HCT116 (cell line): Measurements from ENCODE around the gene APPL1. TPM values are rescaled to one million over a fixed set of nuclear protein-coding genes. Genes with fewer than 3 reads are reported as not detected.

ENCODE experiments used
- ATAC-seq: fragments of 200-7000 bp; cut with Tn5 transposase; 2 replicates; pipeline ENCODE4 v1.9.1; 2020; ENCODE audit warnings: mild to moderate bottlenecking, moderate library complexity
- BruUV-seq: library from RNA; stranded (reverse); fragments of 400-500 nt; replicated peaks from 2 replicates; lab custom pipeline; 2021; lab: Mats Ljungman, UMichigan
- CTCF ChIA-PET: fragments of 300-600 bp; sonication (Branson Sonifier 250); formaldehyde crosslinking; loops from one replicate; lab custom pipeline; 2021; ENCODE audit warnings: antibody characterized with exemption; lab: Charles Lee
- POLR2A ChIA-PET: fragments of 300-600, 350-600 bp; sonication (Branson Sonifier 250); formaldehyde crosslinking; loops from one replicate; lab custom pipeline; 2021; ENCODE audit warnings: antibody characterized with exemption; lab: Charles Lee
- RAD21 ChIA-PET, 2 experiments: fragments of 300-600 bp; sonication (Branson Sonifier 250); formaldehyde crosslinking; loops; one replicate each; lab custom pipeline; 2023; ENCODE audit warnings: low total read pairs in 2 of 2; ENCODE audit not compliant: uncharacterized antibody in 2 of 2, unreplicated experiment in 2 of 2, low non-redundant PET in 1 of 2; lab: Charles Lee
- DNase-seq: peaks from one replicate; pipeline ENCODE4 v3.0.0-alpha.2; 2010; ENCODE audit warnings: low read depth, low spot score
- H2AFZ ChIP-seq: fragments of 200-600 bp; shearing (Covaris generic), sonication (generic); 2 replicates; pipeline ENCODE4 v1.6.1; 2017; ENCODE audit warnings: low read depth, mixed run types, mixed read lengths, antibody characterized with exemption, low read length; ENCODE audit not compliant: poor library complexity, severe bottlenecking
- H3K27ac ChIP-seq: 2 replicates; pipeline ENCODE4 v1.5.1; 2012; ENCODE audit warnings: low read depth, low read length
- H3K27me3 ChIP-seq: fragments of 200-600 bp; sonication (generic); 2 replicates; pipeline ENCODE4 v1.6.1; 2016; ENCODE audit warnings: mixed run types, low read length, mixed read lengths; ENCODE audit not compliant: insufficient read depth
- H3K36me3 ChIP-seq, 2 experiments: fragments of 200-500 bp in 1 of 2; fragments of 200-600 bp in 1 of 2; sonication (Bioruptor generic) in 1 of 2; sonication (generic) in 1 of 2; 2 replicates each; pipeline versions ENCODE4 v1.5.1 to v1.6.1; 2014 to 2016; ENCODE audit warnings: low read length in 2 of 2, inconsistent platforms in 1 of 2, mixed read lengths in 1 of 2, mixed run types in 1 of 2; ENCODE audit not compliant: insufficient read depth in 2 of 2, control insufficient read depth in 1 of 2
- H3K4me1 ChIP-seq, 2 experiments: fragments of 200-600 bp in 1 of 2; sonication (generic) in 1 of 2; 2 replicates each; pipeline versions ENCODE4 v1.5.1 to v1.6.1; 2012 to 2017; ENCODE audit warnings: low read length in 2 of 2, inconsistent platforms in 1 of 2, mild to moderate bottlenecking in 1 of 2, mixed read lengths in 1 of 2, mixed run types in 1 of 2, moderate library complexity in 1 of 2; ENCODE audit not compliant: insufficient read depth in 2 of 2, control insufficient read depth in 1 of 2
- H3K4me2 ChIP-seq: fragments of 200-600 bp; sonication (generic); 2 replicates; pipeline ENCODE4 v1.6.1; 2017; ENCODE audit warnings: mixed run types, low read length, mixed read lengths
- H3K4me3 ChIP-seq, 2 experiments: fragments of 200-600 bp in 1 of 2; sonication (generic) in 1 of 2; replicated peaks in 1 of 2; 2 replicates each; pipeline ENCODE4 v1.5.1; 2011 to 2016; ENCODE audit warnings: low read length in 2 of 2, control low read depth in 1 of 2, low read depth in 1 of 2, mild to moderate bottlenecking in 1 of 2, mixed read lengths in 1 of 2, mixed run types in 1 of 2
- H3K79me2 ChIP-seq: fragments of 200-600 bp; sonication (generic); 2 replicates; pipeline ENCODE4 v1.6.1; 2017; ENCODE audit warnings: mild to moderate bottlenecking, mixed run types, low read length, moderate library complexity, mixed read lengths; ENCODE audit not compliant: insufficient read depth
- H3K9ac ChIP-seq: fragments of 200-600 bp; sonication (generic); 2 replicates; pipeline ENCODE4 v1.6.1; 2016; ENCODE audit warnings: low read length, mixed read lengths
- H3K9me2 ChIP-seq: fragments of 200-600 bp; sonication (generic), shearing (Covaris generic); 2 replicates; pipeline ENCODE4 v1.6.1; 2017; ENCODE audit warnings: mixed run types, mild to moderate bottlenecking, moderate library complexity; ENCODE audit not compliant: insufficient read depth
- H3K9me3 ChIP-seq, 2 experiments: fragments of 200-500 bp in 1 of 2; fragments of 200-600 bp in 1 of 2; sonication (Bioruptor generic) in 1 of 2; sonication (generic) in 1 of 2; 2 replicates each; pipeline ENCODE4 v1.6.1; 2014 to 2017; ENCODE audit warnings: low read length in 2 of 2, mixed read lengths in 2 of 2, inconsistent platforms in 1 of 2, low read depth in 1 of 2, mild to moderate bottlenecking in 1 of 2, mixed run types in 1 of 2, moderate library complexity in 1 of 2; ENCODE audit not compliant: control insufficient read depth in 1 of 2, insufficient read depth in 1 of 2
- H4K20me1 ChIP-seq: fragments of 200-600 bp; sonication (generic), shearing (Covaris generic); 2 replicates; pipeline ENCODE4 v1.6.1; 2017; ENCODE audit warnings: mixed run types, mild to moderate bottlenecking, moderate library complexity; ENCODE audit not compliant: insufficient read depth
- CBX3 ChIP-seq: IDR thresholded peaks from 2 replicates; pipeline ENCODE4 v1.6.1; 2012; ENCODE audit warnings: low read depth
- CTCF ChIP-seq, 3 experiments: fragments of 200-600 bp in 1 of 3; sonication (generic) in 1 of 3; IDR thresholded peaks in 2 of 3; conservative IDR thresholded peaks in 1 of 3; 2 replicates each; pipeline ENCODE4 v1.5.1; 2012 to 2017; ENCODE audit warnings: low read depth in 2 of 3, low read length in 2 of 3, antibody characterized with exemption in 1 of 3, borderline replicate concordance in 1 of 3, control low read depth in 1 of 3, mild to moderate bottlenecking in 1 of 3, mixed read lengths in 1 of 3, mixed run types in 1 of 3, moderate library complexity in 1 of 3; ENCODE audit not compliant: insufficient read depth in 1 of 3
- EGR1 ChIP-seq: IDR thresholded peaks from 2 replicates; pipeline ENCODE4 v1.6.1; 2012; ENCODE audit warnings: low read depth
- ELF1 ChIP-seq: IDR thresholded peaks from 2 replicates; pipeline ENCODE4 v1.6.1; 2012; ENCODE audit warnings: low read depth, borderline replicate concordance
- EZH2 ChIP-seq: fragments of 200-600 bp; sonication (generic); IDR thresholded peaks from 2 replicates; pipeline ENCODE4 v1.6.1; 2017; ENCODE audit warnings: antibody characterized with exemption, mixed run types
- EZH2phosphoT487 ChIP-seq: fragments of 200-600 bp; IDR thresholded peaks from 2 replicates; pipeline ENCODE4 v1.6.1; 2018; ENCODE audit warnings: antibody characterized with exemption, borderline replicate concordance
- JUND ChIP-seq: IDR thresholded peaks from 2 replicates; pipeline ENCODE4 v1.6.1; 2012
- MAX ChIP-seq: IDR thresholded peaks from 2 replicates; pipeline ENCODE4 v1.6.1; 2012
- POLR2AphosphoS5 ChIP-seq: IDR thresholded peaks from 2 replicates; pipeline ENCODE4 v1.6.1; 2011; ENCODE audit warnings: mild to moderate bottlenecking, low read depth, low read length, moderate library complexity
- SP1 ChIP-seq: IDR thresholded peaks from 2 replicates; pipeline ENCODE4 v1.6.1; 2012; ENCODE audit warnings: low read depth
- SRF ChIP-seq: IDR thresholded peaks from 2 replicates; pipeline ENCODE4 v1.6.1; 2012; ENCODE audit warnings: low read depth
- TCF7L2 ChIP-seq: IDR thresholded peaks from 2 replicates; pipeline ENCODE4 v1.7.0; 2011; ENCODE audit warnings: borderline replicate concordance, inconsistent platforms; ENCODE audit not compliant: insufficient read depth, insufficient read length; ENCODE audit errors: extremely low read depth
- YY1 ChIP-seq: IDR thresholded peaks from 2 replicates; pipeline ENCODE4 v1.6.1; 2011; ENCODE audit warnings: low read length, low read depth, moderate library complexity, mild to moderate bottlenecking; ENCODE audit not compliant: insufficient replicate concordance; ENCODE audit errors: extremely low read depth
- intact Hi-C: fragments of 100-400 bp; cut with micrococcal nuclease; formaldehyde crosslinking; loops from 2 replicates; pipeline ENCODE4 v1.10.0; 2022
- total RNA-seq: library from RNA; stranded (reverse); gene quantifications from one replicate; pipeline ENCODE4 v1.2.1, GENCODE V29; 2021; ENCODE audit not compliant: unreplicated experiment
- TF ChIP-seq, protein P1 (sequence below): IDR thresholded peaks from 2 replicates; pipeline ENCODE4 v1.6.1; 2012
- TF ChIP-seq, protein P2 (sequence below): IDR thresholded peaks from 2 replicates; pipeline ENCODE4 v1.6.1; 2012; ENCODE audit warnings: low read depth

Gene APPL1
- total RNA-seq, 1 experiment from 2014 or later: 30.8 TPM

DNA sequence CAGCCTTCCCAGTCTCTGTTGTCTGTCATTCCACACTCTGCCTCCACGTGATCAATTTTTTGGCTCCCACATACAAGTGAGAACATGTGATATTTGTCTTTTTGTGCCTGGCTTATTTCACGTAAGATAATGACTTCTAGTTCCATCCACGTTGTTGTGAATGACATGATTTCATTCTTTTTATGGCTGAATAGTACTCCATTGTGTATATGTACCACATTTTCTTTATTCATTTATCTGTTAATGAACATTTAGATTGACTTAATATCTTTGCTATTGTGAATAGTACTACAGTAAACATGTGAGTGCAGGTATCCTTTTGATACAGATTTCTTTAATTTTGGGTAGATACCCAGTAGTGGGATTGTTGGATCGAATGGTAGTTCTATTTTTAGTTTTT is 33.6 kb downstream of the APPL1 start:
- no peaks in the 10 kb centered on the region for H3K9me2 ChIP-seq
- no peaks in the 10 kb centered on the region for H3K9me3 ChIP-seq
- no peak for TF ChIP-seq JUND
- TF ChIP-seq TCF7L2: no peak
- no peak for TF ChIP-seq YY1
- TF ChIP-seq SP1: no peak
- no peak for TF ChIP-seq CBX3
- no peak for TF ChIP-seq EZH2phosphoT487
- TF ChIP-seq CTCF (IDR thresholded peaks at IDR 0.05 in 2 of 3, conservative IDR thresholded peaks at IDR 0.05 in 1 of 3; ENCODE audit: borderline replicate concordance in 1 of 3, insufficient read depth in 1 of 3, low read depth in 2 of 3, low read length in 2 of 3): no peak
- no peak for TF ChIP-seq MAX
- no peak for TF ChIP-seq SRF
- TF ChIP-seq, protein P1, sequence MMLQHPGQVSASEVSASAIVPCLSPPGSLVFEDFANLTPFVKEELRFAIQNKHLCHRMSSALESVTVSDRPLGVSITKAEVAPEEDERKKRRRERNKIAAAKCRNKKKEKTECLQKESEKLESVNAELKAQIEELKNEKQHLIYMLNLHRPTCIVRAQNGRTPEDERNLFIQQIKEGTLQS: no peak
- TF ChIP-seq, protein P2, sequence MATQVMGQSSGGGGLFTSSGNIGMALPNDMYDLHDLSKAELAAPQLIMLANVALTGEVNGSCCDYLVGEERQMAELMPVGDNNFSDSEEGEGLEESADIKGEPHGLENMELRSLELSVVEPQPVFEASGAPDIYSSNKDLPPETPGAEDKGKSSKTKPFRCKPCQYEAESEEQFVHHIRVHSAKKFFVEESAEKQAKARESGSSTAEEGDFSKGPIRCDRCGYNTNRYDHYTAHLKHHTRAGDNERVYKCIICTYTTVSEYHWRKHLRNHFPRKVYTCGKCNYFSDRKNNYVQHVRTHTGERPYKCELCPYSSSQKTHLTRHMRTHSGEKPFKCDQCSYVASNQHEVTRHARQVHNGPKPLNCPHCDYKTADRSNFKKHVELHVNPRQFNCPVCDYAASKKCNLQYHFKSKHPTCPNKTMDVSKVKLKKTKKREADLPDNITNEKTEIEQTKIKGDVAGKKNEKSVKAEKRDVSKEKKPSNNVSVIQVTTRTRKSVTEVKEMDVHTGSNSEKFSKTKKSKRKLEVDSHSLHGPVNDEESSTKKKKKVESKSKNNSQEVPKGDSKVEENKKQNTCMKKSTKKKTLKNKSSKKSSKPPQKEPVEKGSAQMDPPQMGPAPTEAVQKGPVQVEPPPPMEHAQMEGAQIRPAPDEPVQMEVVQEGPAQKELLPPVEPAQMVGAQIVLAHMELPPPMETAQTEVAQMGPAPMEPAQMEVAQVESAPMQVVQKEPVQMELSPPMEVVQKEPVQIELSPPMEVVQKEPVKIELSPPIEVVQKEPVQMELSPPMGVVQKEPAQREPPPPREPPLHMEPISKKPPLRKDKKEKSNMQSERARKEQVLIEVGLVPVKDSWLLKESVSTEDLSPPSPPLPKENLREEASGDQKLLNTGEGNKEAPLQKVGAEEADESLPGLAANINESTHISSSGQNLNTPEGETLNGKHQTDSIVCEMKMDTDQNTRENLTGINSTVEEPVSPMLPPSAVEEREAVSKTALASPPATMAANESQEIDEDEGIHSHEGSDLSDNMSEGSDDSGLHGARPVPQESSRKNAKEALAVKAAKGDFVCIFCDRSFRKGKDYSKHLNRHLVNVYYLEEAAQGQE: no peak
- TF ChIP-seq EGR1: no peak
- no peak for TF ChIP-seq EZH2
- no peak for TF ChIP-seq POLR2AphosphoS5
- TF ChIP-seq ELF1: no peak
- intact Hi-C loops: no loop called here
- H3K4me3 ChIP-seq: no peak overlapping the region
- no peaks in the 10 kb centered on the region for H4K20me1 ChIP-seq
- no peak overlapping the region for H3K9ac ChIP-seq
- H2AFZ ChIP-seq: no peak overlapping the region
- BruUV-seq: no TSS peak
- ChIA-PET RAD21 (no interaction called here), POLR2A (no interaction called here), CTCF (no interaction called here)
- no peaks in the 10 kb centered on the region for H3K4me1 ChIP-seq
- no peak overlapping the region for H3K4me2 ChIP-seq
- H3K36me3 ChIP-seq: peaks cover 31 to 45% of the 10 kb centered on the region in 2 experiments
- no peaks in the 10 kb centered on the region for H3K27me3 ChIP-seq
- ATAC-seq (no peak), DNase-seq (no peak)
- no peaks in the 10 kb centered on the region for H3K79me2 ChIP-seq
- H3K27ac ChIP-seq: no peak overlapping the region
